Stimulated activated CD4-positive, alpha-beta T cell treated with anti-CD3 and anti-CD28 coated beads, Interleukin-2, amount 100 ng/mL, for 48 hours (primary cell): ENCODE results near the gene POSTN.

Source experiments
- DNase-seq, 2 donors: peaks; one replicate each; pipeline ENCODE4 v3.0.0-alpha.2; 2020

The POSTN gene, protein sequence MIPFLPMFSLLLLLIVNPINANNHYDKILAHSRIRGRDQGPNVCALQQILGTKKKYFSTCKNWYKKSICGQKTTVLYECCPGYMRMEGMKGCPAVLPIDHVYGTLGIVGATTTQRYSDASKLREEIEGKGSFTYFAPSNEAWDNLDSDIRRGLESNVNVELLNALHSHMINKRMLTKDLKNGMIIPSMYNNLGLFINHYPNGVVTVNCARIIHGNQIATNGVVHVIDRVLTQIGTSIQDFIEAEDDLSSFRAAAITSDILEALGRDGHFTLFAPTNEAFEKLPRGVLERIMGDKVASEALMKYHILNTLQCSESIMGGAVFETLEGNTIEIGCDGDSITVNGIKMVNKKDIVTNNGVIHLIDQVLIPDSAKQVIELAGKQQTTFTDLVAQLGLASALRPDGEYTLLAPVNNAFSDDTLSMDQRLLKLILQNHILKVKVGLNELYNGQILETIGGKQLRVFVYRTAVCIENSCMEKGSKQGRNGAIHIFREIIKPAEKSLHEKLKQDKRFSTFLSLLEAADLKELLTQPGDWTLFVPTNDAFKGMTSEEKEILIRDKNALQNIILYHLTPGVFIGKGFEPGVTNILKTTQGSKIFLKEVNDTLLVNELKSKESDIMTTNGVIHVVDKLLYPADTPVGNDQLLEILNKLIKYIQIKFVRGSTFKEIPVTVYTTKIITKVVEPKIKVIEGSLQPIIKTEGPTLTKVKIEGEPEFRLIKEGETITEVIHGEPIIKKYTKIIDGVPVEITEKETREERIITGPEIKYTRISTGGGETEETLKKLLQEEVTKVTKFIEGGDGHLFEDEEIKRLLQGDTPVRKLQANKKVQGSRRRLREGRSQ

GRCh38 chr13:37598597-37598996 lies at the start of gene POSTN:
TSS of gene POSTN (minus strand) at chr13:37598768. CDS start at chr13:37598726, 42 bp downstream.
- DNase-seq, result no peak

DNA sequence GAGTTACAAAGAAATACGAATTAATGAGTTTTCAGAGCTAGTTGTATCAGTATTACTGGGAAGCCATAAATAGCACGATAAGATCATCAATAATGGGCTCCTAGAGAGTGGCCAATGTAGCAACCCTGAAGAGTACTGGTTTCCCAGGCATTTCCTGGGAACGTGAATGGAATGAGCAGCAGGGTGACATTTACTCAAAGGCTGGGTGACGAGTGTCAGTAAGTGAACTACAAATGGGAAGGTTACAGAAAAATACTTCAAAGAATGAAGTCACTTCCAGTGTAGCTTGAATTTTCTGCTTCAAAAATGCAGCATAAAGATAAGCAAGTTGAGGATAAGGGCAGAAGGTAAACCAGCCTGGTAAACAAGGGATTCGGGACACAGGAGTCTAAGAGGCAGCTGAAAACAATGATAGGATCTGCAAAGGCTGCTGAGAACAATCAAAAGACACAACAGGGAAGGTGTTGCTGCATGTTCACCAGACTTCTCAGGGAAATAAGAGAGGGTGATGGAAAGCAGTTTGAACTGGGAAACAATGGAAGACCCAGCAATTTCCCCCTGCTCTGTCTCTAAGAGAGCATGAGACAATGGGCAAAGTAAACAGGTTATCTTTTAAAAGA lies 48.6 kb upstream of the POSTN start:
- no peak for DNase-seq

GRCh38 chr13:37646531-37646930 lies 48.0 kb upstream of the POSTN start:
- DNase-seq, result no peak

DNA sequence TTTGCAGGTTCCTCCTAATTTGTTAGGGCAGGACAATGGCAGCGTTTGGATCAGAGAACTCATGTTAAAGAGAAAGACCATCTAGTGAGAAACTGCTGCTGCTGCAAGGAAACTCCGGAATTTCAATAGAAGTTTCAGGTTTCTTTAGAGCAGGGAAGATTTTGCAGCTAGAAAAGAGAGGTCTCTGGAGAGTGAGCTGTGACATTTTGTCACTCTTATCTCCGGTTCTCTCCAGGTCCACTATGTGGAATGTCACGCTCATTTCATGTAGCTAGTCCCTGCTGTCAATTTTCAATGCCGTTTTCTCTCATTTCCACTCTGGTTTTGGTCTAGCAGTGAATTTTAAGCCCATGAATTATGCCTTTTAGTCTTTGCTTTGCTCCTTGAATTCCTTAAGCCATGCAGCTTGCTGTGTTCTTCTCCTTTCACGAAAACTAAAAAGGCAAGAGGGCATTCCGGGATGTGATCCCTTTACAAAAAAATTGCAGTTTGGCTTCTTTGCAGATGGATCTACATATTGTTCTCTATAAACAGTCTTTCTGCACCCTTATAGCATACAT lies 46.7 kb upstream of the POSTN start:
- DNase-seq, result no peak

GRCh38 chr13:37641391-37641790 lies 42.8 kb upstream of the POSTN start:
- DNase-seq, result no peak

GRCh38 chr13:37640499-37640898 lies 41.9 kb upstream of the POSTN start:
- no peak for DNase-seq

DNA sequence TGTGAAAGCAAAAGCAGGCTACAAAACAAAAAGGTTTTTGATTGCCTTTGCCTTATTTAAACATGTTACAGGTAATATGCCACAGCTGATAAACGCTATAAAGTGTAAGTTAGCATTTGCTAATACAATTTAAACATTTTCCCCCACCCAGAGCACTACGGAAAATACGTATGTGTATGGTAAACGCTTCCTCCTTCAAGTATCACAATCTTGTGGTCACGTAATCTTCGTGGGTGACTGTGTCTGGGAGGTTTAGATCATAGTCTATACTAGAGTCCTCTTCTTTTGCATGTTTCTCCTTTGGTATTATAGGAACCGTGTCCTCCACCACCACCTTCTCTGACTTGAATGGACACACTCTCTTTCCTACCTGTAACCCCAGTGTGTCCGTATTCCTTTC lies 38.1 kb upstream of the POSTN start:
- DNase-seq, result no peak

- DNase-seq, result no peak
Observed at GRCh38 chr13:37632294-37632693, 33.7 kb upstream of the POSTN start.

DNA sequence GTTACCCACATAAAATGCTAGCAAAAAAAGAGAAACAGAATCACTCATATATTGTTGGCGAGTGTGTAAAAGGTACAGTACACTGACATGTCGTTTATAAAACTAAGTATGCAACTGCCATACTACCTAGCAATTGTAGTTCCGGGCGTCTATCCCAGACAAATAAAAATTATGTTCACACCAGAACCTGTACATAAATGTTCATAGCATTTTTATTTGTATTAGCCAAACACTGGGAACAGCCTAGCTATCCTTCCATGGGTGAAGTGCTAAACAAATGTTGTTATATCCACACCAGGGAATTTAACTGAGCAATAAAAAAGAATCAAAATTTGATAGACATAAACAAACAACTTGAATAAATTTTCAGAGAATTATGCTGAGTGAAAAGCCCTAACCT lies 28.9 kb upstream of the POSTN start:
- DNase-seq, result no peak

DNA sequence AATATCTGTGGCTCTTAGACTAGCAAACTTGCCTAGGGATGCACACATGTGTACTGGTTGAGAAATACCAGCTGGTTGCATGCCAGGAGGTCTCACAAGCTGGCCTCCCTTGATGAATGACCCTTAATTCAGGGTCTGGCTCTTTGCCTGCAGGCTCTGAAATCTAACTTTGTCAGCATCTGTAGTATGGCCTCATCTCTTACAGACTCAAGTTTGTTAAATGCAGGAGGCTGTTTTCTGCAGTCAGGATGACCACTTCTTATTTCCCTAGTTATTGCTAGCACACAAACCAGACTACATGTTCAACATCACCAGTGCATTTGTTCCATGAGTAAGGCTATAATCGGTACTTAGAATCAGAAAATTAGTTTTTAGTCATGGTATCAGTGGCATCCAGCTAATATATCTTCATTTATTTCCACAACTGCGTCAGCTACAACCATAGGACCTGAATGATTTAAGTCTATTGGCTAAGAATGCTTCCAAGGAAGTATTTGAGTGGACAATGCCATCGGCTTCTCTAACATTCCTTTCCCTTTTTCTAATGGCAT lies 23.3 kb upstream of the POSTN start:
- DNase-seq, result no peak

GRCh38 chr13:37618554-37618953 lies 20.0 kb upstream of the POSTN start:
- DNase-seq, result no peak

DNA sequence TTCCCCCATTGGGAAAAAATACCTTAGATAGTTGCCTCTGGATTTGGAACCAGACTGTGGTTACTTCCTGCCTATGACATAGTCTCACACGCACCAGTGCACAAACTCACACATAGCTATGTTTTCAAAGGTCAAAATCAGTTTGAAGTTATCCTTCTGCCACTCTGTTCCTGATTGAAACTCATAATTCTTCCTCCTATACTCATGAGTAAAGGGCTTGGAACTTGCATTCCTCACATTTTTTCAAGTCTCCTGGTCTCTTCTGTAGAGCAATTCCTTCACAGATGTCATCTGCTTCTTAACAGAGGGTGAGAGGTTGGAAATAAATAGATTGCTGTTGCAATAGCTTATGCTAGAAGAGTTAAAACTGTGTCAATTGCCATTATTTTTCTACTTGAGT lies 18.6 kb upstream of the POSTN start:
- DNase-seq, result no peak

- DNase-seq, result no peak
Observed at GRCh38 chr13:37616131-37616530, 17.6 kb upstream of the POSTN start.

- no peak for DNase-seq
Observed at GRCh38 chr13:37615276-37615675, 16.7 kb upstream of the POSTN start.

- DNase-seq, result no peak
Observed at GRCh38 chr13:37613638-37614037, 15.1 kb upstream of the POSTN start.

DNA sequence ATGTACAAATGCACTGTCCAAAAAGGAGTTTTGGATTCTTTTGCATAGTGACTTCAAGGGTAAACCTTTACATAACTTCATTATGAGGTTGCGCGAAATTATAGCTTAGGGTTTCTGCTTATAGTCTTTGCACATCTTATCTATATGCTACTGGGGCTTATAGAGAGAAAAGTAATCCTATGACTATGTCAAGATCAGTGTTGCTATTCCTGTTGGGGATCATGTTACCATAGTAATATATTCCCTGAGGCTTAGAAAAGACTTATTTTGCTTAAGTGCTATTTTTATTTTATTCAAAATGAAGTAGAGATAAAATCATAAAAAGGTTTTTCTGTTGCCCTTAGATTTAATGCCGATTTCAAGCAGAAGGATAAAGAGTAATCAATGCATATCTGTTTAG lies 14.7 kb upstream of the POSTN start:
- no peak for DNase-seq

GRCh38 chr13:37608750-37609339 lies 10.3 kb upstream of the POSTN start:
- no peak for DNase-seq

DNA sequence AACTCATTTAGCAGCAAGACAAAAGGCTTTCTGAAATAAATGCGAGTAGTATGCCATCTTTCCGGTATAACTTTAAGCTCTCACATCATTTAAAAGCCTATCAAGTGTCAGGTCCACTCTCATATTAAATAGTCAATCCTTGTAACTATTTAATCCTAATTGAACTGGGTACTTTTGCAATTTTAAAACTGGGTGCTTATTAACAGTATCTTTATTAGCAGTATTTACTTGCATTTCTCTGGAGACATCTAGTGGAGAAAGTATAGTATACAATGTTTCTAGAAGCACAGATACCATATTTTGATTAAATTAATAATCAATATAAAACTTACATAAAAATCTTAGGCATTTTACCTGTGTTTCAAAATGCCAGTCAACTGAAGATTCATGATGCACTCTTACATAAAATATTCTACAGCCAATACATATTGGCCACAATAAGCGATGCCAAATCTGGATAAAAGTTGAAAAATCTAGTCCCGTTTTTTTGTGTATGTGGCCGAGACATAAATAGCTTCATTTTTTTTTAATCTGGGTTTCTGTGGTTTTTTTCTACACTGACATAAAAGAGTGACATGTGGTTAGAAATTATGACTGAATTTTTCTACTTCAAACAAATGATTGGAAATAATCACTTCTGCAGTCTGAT lies 4.3 kb upstream of the POSTN start:
- no peak for DNase-seq

- no peak for DNase-seq
Observed at GRCh38 chr13:37601648-37602440, 3.3 kb upstream of the POSTN start.

DNA sequence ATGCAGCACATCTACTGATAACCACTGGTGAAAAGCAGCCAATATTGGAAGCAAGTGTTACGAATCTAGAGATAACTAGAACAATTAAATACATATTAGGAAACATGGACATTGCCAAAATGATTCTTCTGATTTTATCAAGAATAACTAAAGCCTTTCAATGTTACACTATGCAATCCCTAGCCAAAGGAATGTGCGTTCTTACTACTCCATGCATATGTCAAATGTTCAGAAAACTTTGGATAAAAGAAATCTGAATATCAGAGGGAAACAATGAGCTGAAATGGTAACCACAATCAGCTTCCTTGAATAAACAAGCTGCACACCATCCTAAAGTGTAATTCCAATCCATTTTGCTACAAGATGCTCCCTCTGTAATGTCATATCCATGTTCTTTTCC lies 951 bp upstream of the POSTN start:
- no peak for DNase-seq

DNA sequence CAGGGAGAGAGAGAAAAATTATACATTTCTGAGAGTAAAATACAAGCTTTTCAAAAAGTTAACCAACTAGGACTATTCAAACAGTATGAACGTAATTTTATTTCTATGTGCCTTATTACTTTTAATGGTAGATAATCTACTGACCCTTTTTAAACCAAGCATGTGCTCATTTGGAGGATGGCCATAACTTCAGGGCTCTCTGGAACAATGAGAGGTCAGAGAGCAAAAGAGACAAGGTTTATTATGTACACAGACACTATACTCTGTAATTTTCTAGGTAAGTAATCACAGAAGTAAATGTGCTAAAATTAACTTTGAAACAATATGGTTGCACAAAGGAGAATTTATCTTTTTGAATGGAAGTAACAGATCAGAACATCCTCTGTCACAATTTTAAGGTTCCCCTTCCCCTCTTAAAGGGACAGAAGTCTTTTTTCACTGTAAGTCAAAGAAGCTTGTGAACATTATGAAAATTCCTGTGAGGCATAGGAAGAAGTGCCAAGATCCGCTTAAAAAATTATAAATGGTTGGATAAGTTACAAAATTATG lies 1.0 kb downstream of the POSTN start:
- DNase-seq, result no peak
